IgD-negative memory B cell (primary cell): ENCODE measurements around the gene DHDH. TPM values are rescaled to one million over a fixed set of nuclear protein-coding genes. Genes with fewer than 3 reads are reported as not detected.
"Not testable (repeated sequence)": the region's sequence is repeated elsewhere in the genome, so short reads cannot be mapped to it uniquely, and the experiment has no call there.

Experiments
- H3K27ac Mint-ChIP-seq, 3 donors: one replicate each; pipeline ENCODE4 v1.8.0; 2020 to 2022; ENCODE audit warnings: mild to moderate bottlenecking in 3 of 3, mixed read lengths in 3 of 3, moderate library complexity in 1 of 3
- H3K27me3 Mint-ChIP-seq: one replicate; pipeline ENCODE4 v1.8.0; 2021; ENCODE audit warnings: mixed read lengths
- H3K36me3 Mint-ChIP-seq: one replicate; pipeline ENCODE4 v1.8.0; 2020; ENCODE audit warnings: mild to moderate bottlenecking, mixed read lengths
- H3K4me1 Mint-ChIP-seq, 3 donors: one replicate each; pipeline ENCODE4 v1.8.0; 2020 to 2022; ENCODE audit warnings: mixed read lengths in 3 of 3, mild to moderate bottlenecking in 1 of 3
- H3K4me3 Mint-ChIP-seq, 4 donors: one replicate each; pipeline ENCODE4 v1.8.0; 2020 to 2022; ENCODE audit warnings: mild to moderate bottlenecking in 4 of 4, mixed read lengths in 4 of 4, moderate library complexity in 3 of 4
- H3K9me3 Mint-ChIP-seq, 3 donors: one replicate each; pipeline ENCODE4 v1.8.0; 2020 to 2021; ENCODE audit warnings: mixed read lengths in 3 of 3, mild to moderate bottlenecking in 1 of 3
- polyA plus RNA-seq: library from polyadenylated mRNA; unstranded; fragments of 300-500 nt; fragmentation: Illumina TruSeq; gene quantifications from one replicate; pipeline ENCODE4 v1.2.3, GENCODE V29; 2021

The DHDH gene
- polyA plus RNA-seq, 1 donor from 2014 or later: 0.39 TPM

DNA sequence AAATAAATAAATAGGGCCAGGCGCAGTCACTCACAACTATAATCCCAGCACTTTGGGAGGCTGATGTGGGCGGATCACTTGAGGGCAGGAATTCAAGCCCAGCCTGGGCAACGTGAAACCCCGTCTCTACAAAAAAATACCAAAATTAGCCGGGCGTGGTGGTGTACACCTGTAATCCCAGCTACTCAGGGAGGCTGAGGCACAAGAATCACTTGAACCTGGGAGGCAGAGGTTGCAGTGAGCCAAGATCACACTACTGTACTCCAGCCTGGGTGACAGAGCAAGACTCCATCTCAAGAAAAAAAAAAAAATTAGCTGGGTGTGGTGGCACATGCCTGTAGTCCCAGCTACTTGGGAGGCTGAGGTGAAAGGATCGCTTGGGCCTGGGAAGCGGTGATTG lies 7.6 kb upstream of the DHDH start:
- not testable (repeated sequence) for H3K9me3 Mint-ChIP-seq, H3K36me3 Mint-ChIP-seq, H3K27me3 Mint-ChIP-seq, H3K4me1 Mint-ChIP-seq, H3K4me3 Mint-ChIP-seq, H3K27ac Mint-ChIP-seq

DNA sequence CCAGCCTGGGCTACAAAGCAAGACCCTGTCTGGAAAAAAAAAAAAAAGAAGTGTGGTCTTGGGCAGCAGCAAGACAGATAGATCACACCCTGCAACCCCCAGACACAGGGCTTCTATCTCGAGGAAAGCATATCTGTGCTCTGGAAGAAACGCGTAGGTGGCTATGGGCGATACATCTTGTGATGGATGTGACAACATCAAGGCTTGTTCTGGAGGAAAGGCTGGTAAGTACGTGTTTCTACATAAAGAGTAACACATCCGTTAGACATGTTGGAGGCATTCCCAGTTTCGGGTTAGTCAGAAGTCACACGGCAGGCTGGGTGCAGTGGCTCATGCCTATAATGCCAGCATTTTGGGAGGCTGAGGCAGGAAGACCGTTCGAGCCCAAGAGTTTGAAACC lies 6.6 kb upstream of the DHDH start:
- Mint-ChIP-seq H3K9me3 (no peaks in the 10 kb centered on the region), H3K4me3 (peak overlapping the region in 1 of 4 donors; percentile 31), H3K36me3 (peaks cover 3% of the 10 kb centered on the region), H3K4me1 (peaks cover 0 to 1% (median 0%) of the 10 kb centered on the region in 3 donors), H3K27me3 (no peaks in the 10 kb centered on the region), H3K27ac (no peak overlapping the region)

- not testable (repeated sequence) for H3K4me1 Mint-ChIP-seq, H3K9me3 Mint-ChIP-seq, H3K27ac Mint-ChIP-seq, H3K27me3 Mint-ChIP-seq, H3K4me3 Mint-ChIP-seq, H3K36me3 Mint-ChIP-seq
These were observed 5.8 kb upstream of the DHDH start for GRCh38 chr19:48927692-48928091.

GRCh38 chr19:48928164-48929025 lies 5.1 kb upstream of the DHDH start:
- Mint-ChIP-seq H3K36me3 (no peaks in the 10 kb centered on the region), H3K4me3 (no peak overlapping the region), H3K27me3 (peaks cover 5% of the 10 kb centered on the region), H3K9me3 (no peaks in the 10 kb centered on the region), H3K4me1 (peaks cover 3 to 4% (median 3%) of the 10 kb centered on the region in 3 donors), H3K27ac (no peak overlapping the region)

GRCh38 chr19:48934837-48935236 lies 1.3 kb downstream of the DHDH start:
- H3K4me1 Mint-ChIP-seq: peaks cover 3 to 10% (median 6%) of the 10 kb centered on the region in 3 donors
- no peaks in the 10 kb centered on the region for H3K36me3 Mint-ChIP-seq
- H3K27me3 Mint-ChIP-seq: peaks cover 7% of the 10 kb centered on the region
- H3K27ac Mint-ChIP-seq: no peak overlapping the region
- H3K4me3 Mint-ChIP-seq: peak overlapping the region in 1 of 4 donors; percentile 81
- H3K9me3 Mint-ChIP-seq: no peaks in the 10 kb centered on the region

- peaks cover 7% of the 10 kb centered on the region for H3K27me3 Mint-ChIP-seq
- H3K27ac Mint-ChIP-seq: no peak overlapping the region
- H3K36me3 Mint-ChIP-seq: no peaks in the 10 kb centered on the region
- peaks cover 3 to 10% (median 6%) of the 10 kb centered on the region in 3 donors for H3K4me1 Mint-ChIP-seq
- H3K9me3 Mint-ChIP-seq: no peaks in the 10 kb centered on the region
- H3K4me3 Mint-ChIP-seq: no peak overlapping the region
These were observed 2.4 kb downstream of the DHDH start for GRCh38 chr19:48935864-48936263.

- Mint-ChIP-seq H3K4me3 (no peak overlapping the region), H3K27me3 (peaks cover 3% of the 10 kb centered on the region), H3K36me3 (no peaks in the 10 kb centered on the region), H3K4me1 (peaks cover 2 to 9% (median 4%) of the 10 kb centered on the region in 3 donors), H3K27ac (no peak overlapping the region), H3K9me3 (no peaks in the 10 kb centered on the region)
These were observed 4.8 kb downstream of the DHDH start for GRCh38 chr19:48938256-48938655.

GRCh38 chr19:48940902-48941301 lies 7.4 kb downstream of the DHDH start:
- H3K4me3 Mint-ChIP-seq: no peak overlapping the region
- no peaks in the 10 kb centered on the region for H3K27me3 Mint-ChIP-seq
- no peak overlapping the region for H3K27ac Mint-ChIP-seq
- H3K4me1 Mint-ChIP-seq: peaks cover 0 to 2% (median 0%) of the 10 kb centered on the region in 3 donors
- H3K36me3 Mint-ChIP-seq: no peaks in the 10 kb centered on the region
- no peaks in the 10 kb centered on the region for H3K9me3 Mint-ChIP-seq

- no peak overlapping the region for H3K4me3 Mint-ChIP-seq
- H3K27ac Mint-ChIP-seq: peak overlapping the region in 1 of 3 donors; percentile 37
- no peaks in the 10 kb centered on the region for H3K4me1 Mint-ChIP-seq
- H3K36me3 Mint-ChIP-seq: no peaks in the 10 kb centered on the region
- peaks cover 0 to 3% (median under 1%) of the 10 kb centered on the region in 3 donors for H3K9me3 Mint-ChIP-seq
- no peaks in the 10 kb centered on the region for H3K27me3 Mint-ChIP-seq
These were observed 9.6 kb downstream of the DHDH start for GRCh38 chr19:48943081-48943480.

DNA sequence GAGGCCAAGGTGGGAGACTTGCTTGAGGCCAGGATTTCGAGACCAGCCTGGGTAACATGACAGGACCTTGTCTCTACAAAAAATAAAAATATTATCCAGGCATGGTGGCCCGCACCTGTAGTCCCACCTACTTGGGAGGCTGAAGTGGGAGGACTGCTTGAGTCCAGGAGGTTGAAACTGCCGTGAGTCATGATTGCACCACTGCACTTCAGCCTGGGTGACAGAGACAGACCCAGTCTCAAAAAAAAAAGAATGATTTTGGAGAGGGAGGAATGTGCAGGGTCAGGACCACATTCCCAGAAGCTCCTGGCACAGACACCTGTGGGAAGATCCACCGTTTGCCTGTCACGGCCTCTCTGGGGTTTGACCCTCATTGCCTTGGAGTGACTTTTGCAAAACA lies 11.9 kb downstream of the DHDH start:
- Mint-ChIP-seq H3K36me3 (no peaks in the 10 kb centered on the region), H3K4me3 (no peak overlapping the region), H3K27me3 (no peaks in the 10 kb centered on the region), H3K27ac (no peak overlapping the region), H3K4me1 (no peaks in the 10 kb centered on the region), H3K9me3 (peaks cover 3 to 4% (median 3%) of the 10 kb centered on the region in 3 donors)

GRCh38 chr19:48945817-48946216 lies 12.3 kb downstream of the DHDH start:
- H3K36me3 Mint-ChIP-seq: no peaks in the 10 kb centered on the region

GRCh38 chr19:48946463-48947257 lies 13.2 kb downstream of the DHDH start:
- Mint-ChIP-seq H3K4me1 (no peaks in the 10 kb centered on the region), H3K27ac (no peak overlapping the region), H3K36me3 (no peaks in the 10 kb centered on the region), H3K9me3 (peaks cover 3 to 4% (median 3%) of the 10 kb centered on the region in 3 donors), H3K4me3 (no peak overlapping the region), H3K27me3 (no peaks in the 10 kb centered on the region)

More at GRCh38 chr19:48945817-48946216, 12.3 kb downstream of the DHDH start:
- Mint-ChIP-seq H3K4me1 (no peaks in the 10 kb centered on the region), H3K27ac (no peak overlapping the region), H3K4me3 (no peak overlapping the region), H3K27me3 (no peaks in the 10 kb centered on the region), H3K9me3 (peaks cover 3 to 4% (median 3%) of the 10 kb centered on the region in 3 donors)

GRCh38 chr19:48947258-48947542 lies 13.7 kb downstream of the DHDH start:
- Mint-ChIP-seq H3K9me3 (peaks cover 3 to 4% (median 3%) of the 10 kb centered on the region in 3 donors), H3K27ac (no peak overlapping the region), H3K27me3 (no peaks in the 10 kb centered on the region), H3K4me3 (no peak overlapping the region), H3K4me1 (no peaks in the 10 kb centered on the region), H3K36me3 (no peaks in the 10 kb centered on the region)

GRCh38 chr19:48950159-48950558 lies 16.7 kb downstream of the DHDH start:
- Mint-ChIP-seq H3K36me3 (peaks cover 1% of the 10 kb centered on the region), H3K27me3 (no peaks in the 10 kb centered on the region), H3K4me1 (peaks cover 3 to 6% (median 3%) of the 10 kb centered on the region in 3 donors), H3K4me3 (no peak overlapping the region), H3K27ac (no peak overlapping the region), H3K9me3 (peaks cover 3 to 4% (median 3%) of the 10 kb centered on the region in 3 donors)

DNA sequence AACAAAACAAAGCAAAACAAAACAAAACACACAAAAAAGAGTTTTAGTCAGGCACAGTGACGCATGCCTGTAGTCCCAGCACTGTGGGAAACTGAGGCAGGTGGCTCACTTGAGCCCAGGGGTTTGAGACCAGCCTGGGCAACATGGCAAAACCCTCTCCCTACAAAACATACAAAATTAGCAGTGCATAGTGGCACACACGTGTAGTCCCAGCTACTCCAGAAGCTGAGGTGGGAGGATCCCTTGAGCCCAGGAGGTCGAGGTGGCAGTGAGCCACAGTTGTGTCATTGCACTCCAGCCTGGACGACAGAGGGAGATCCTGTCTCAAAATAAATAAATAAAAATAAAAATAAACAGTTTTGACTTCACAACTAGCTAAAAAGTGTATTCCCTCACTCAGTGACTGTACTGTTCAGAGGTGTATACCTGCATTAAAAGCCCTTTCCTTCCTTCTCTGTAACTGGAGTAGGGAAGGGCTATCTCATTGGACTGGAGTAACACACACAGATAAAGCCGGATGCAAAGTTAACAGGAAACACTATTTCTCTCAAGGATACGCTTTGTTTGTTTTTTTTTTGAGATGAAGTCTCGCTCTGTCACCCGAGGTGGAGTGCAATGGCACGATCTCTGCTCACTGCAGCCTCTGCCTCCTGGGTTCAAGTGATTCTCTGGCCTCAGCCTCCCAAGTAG lies 17.5 kb downstream of the DHDH start:
- Mint-ChIP-seq H3K9me3 (peaks cover 3 to 4% (median 3%) of the 10 kb centered on the region in 3 donors), H3K27ac (no peak overlapping the region), H3K4me3 (peak overlapping the region in 1 of 4 donors; percentile 89), H3K4me1 (peaks cover 4 to 10% (median 9%) of the 10 kb centered on the region in 3 donors), H3K27me3 (no peaks in the 10 kb centered on the region), H3K36me3 (peaks cover 3% of the 10 kb centered on the region)
